NT2/D1 (cell line): ENCODE results near the gene ATP6V0A4.

Experiments
- SUZ12 ChIP-seq: IDR thresholded peaks from 2 replicates; pipeline ENCODE4 v1.6.1; 2011; ENCODE audit not compliant: insufficient read length, insufficient read depth; ENCODE audit errors: extremely low read depth
- YY1 ChIP-seq: IDR thresholded peaks from 2 replicates; pipeline ENCODE4 v1.6.1; 2011; ENCODE audit not compliant: insufficient read length, insufficient read depth
- ZNF274 ChIP-seq: IDR thresholded peaks from 2 replicates; pipeline ENCODE4 v1.6.1; 2011; ENCODE audit warnings: mild to moderate bottlenecking, low read depth, low read length

GRCh38 chr7:138835087-138835486 is 37.1 kb upstream of the ATP6V0A4 start:
- TF ChIP-seq ZNF274 (no peak), YY1 (no peak), SUZ12 (no peak)
